DND-41 (cell line): ENCODE results near the gene DNPH1.

Source experiments
- ATAC-seq: fragments of 200-7000 bp; cut with Tn5 transposase; 3 replicates; pipeline ENCODE4 v1.9.1; 2021; ENCODE audit warnings: low read depth; ENCODE audit not compliant: insufficient read depth
- DNase-seq: peaks from one replicate; pipeline ENCODE4 v3.0.0-alpha.2; 2020
- H2AFZ ChIP-seq: 2 replicates; pipeline ENCODE4 v1.6.0; 2012; ENCODE audit warnings: low read depth, low read length
- H3K27ac ChIP-seq: 2 replicates; pipeline ENCODE4 v1.5.1; 2012; ENCODE audit warnings: low read length, inconsistent platforms
- H3K27me3 ChIP-seq: fragments of 200-600 bp; sonication (generic); 2 replicates; pipeline ENCODE4 v1.6.0; 2012; ENCODE audit warnings: low read length, mild to moderate bottlenecking, inconsistent platforms; ENCODE audit not compliant: insufficient read depth, poor library complexity
- H3K36me3 ChIP-seq: 2 replicates; pipeline ENCODE4 v1.5.1; 2012; ENCODE audit warnings: low read length, inconsistent platforms; ENCODE audit not compliant: insufficient read depth
- H3K4me1 ChIP-seq: 2 replicates; pipeline ENCODE4 v1.5.1; 2012; ENCODE audit warnings: mild to moderate bottlenecking, low read length; ENCODE audit not compliant: insufficient read depth
- H3K4me2 ChIP-seq: 2 replicates; pipeline ENCODE4 v1.6.0; 2012; ENCODE audit warnings: mild to moderate bottlenecking, moderate library complexity, low read length, inconsistent platforms; ENCODE audit not compliant: insufficient read depth
- H3K4me3 ChIP-seq, 2 experiments: fragments of 200-600 bp in 1 of 2; shearing (Covaris generic) in 1 of 2; 2 replicates each; pipeline ENCODE4 v1.5.1; 2012 to 2016; ENCODE audit warnings: inconsistent platforms in 2 of 2, low read length in 2 of 2, mild to moderate bottlenecking in 2 of 2, low read depth in 1 of 2, moderate library complexity in 1 of 2
- H3K79me2 ChIP-seq: 2 replicates; pipeline ENCODE4 v1.6.0; 2012; ENCODE audit warnings: low read length, inconsistent platforms; ENCODE audit not compliant: insufficient read depth
- H3K9ac ChIP-seq: 2 replicates; pipeline ENCODE4 v1.6.0; 2012; ENCODE audit warnings: low read depth, mild to moderate bottlenecking, inconsistent platforms, low read length, moderate library complexity
- H3K9me3 ChIP-seq: 2 replicates; pipeline ENCODE4 v1.5.1; 2012; ENCODE audit warnings: low read length, moderate library complexity, mild to moderate bottlenecking, inconsistent platforms; ENCODE audit not compliant: insufficient read depth, severe bottlenecking
- H4K20me1 ChIP-seq: 2 replicates; pipeline ENCODE4 v1.6.0; 2012; ENCODE audit warnings: low read length; ENCODE audit not compliant: insufficient read depth
- CTCF ChIP-seq: IDR thresholded peaks from 2 replicates; pipeline ENCODE4 v1.5.1; 2012; ENCODE audit warnings: borderline replicate concordance, low read length, moderate library complexity, mild to moderate bottlenecking; ENCODE audit not compliant: poor library complexity, severe bottlenecking; ENCODE audit errors: extremely low read depth
- EZH2 ChIP-seq: IDR thresholded peaks from 3 replicates; pipeline ENCODE4 v1.6.1; 2012; ENCODE audit warnings: borderline replicate concordance, low read depth, mild to moderate bottlenecking, moderate library complexity, low read length, inconsistent platforms; ENCODE audit not compliant: severe bottlenecking

DNPH1 gene

GRCh38 chr6:43222418-43223059, 6.7 kb downstream of the DNPH1 start:
- no peaks in the 10 kb centered on the region for H3K27me3 ChIP-seq
- no peak overlapping the region for H3K9ac ChIP-seq
- H3K27ac ChIP-seq = no peak overlapping the region
- H2AFZ ChIP-seq = no peak overlapping the region
- no peak overlapping the region for H3K4me2 ChIP-seq
- H4K20me1 ChIP-seq = no peaks in the 10 kb centered on the region; the same call in 1 of the 2 replicates
- H3K4me3 ChIP-seq = no peak overlapping the region
- no peaks in the 10 kb centered on the region for H3K9me3 ChIP-seq
- H3K4me1 ChIP-seq = peaks cover 16% of the 10 kb centered on the region
- ATAC-seq (no peak), DNase-seq (no peak)
- TF ChIP-seq EZH2 (no peak), CTCF (no peak)
- H3K79me2 ChIP-seq = no peaks in the 10 kb centered on the region
- H3K36me3 ChIP-seq = peaks cover 50% of the 10 kb centered on the region

GRCh38 chr6:43221046-43221972, 8.0 kb downstream of the DNPH1 start:
- Histone ChIP-seq H4K20me1 (no peaks in the 10 kb centered on the region; the same call in 1 of the 2 replicates), H2AFZ (no peak overlapping the region), H3K9me3 (no peaks in the 10 kb centered on the region), H3K4me3 (no peak overlapping the region), H3K4me1 (peaks cover 13% of the 10 kb centered on the region), H3K79me2 (no peaks in the 10 kb centered on the region), H3K27ac (peak overlapping the region; percentile 53; the same call in 1 of the 2 replicates), H3K9ac (no peak overlapping the region), H3K27me3 (no peaks in the 10 kb centered on the region), H3K36me3 (peaks cover 59% of the 10 kb centered on the region), H3K4me2 (no peak overlapping the region)
- ATAC-seq (no peak), DNase-seq (no peak)
- TF ChIP-seq CTCF = no peak
- TF ChIP-seq EZH2 = no peak

DNA sequence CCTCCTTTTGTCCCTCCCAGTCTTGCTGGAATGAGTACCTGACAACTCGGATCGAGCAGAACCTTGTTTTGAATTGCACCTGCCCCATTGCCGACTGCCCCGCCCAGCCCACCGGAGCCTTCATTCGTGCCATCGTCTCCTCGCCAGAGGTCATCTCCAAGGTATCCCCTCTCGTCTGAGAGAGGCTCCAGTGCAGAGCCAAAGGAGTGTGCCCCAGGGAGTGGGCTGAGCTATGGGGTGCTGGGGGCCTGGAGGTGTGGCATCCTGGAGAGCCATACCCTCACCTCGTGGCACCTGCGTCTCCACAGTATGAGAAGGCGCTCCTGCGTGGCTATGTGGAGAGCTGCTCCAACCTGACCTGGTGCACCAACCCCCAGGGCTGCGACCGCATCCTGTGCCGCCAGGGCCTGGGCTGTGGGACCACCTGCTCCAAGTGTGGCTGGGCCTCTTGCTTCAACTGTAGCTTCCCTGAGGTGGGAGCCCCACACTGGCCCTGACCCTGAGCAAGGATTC, 8.8 kb downstream of the DNPH1 start:
- peaks cover 54% of the 10 kb centered on the region for H3K36me3 ChIP-seq
- H2AFZ ChIP-seq = no peak overlapping the region
- H3K4me1 ChIP-seq = peaks cover 11% of the 10 kb centered on the region
- peak overlapping the region; percentile 53; the same call in 1 of the 2 replicates for H3K27ac ChIP-seq
- TF ChIP-seq EZH2 (no peak), CTCF (no peak)
- no peaks in the 10 kb centered on the region for H3K79me2 ChIP-seq
- H3K9ac ChIP-seq = no peak overlapping the region
- ATAC-seq = 0 out of 3 replicates have a peak, but pooled peaks have one; percentile 15
- H3K9me3 ChIP-seq = no peaks in the 10 kb centered on the region
- no peaks in the 10 kb centered on the region for H3K27me3 ChIP-seq
- DNase-seq = no peak
- H3K4me3 ChIP-seq = no peak overlapping the region
- H4K20me1 ChIP-seq = no peaks in the 10 kb centered on the region; the same call in 1 of the 2 replicates
- H3K4me2 ChIP-seq = no peak overlapping the region
